Esophagus squamous epithelium (tissue), 4 donors: Measurements from ENCODE around the gene MEI1.

Experiments
- POLR2A ChIP-seq, 4 donors: fragments of 450-650 bp; IDR thresholded peaks; one replicate each; pipeline ENCODE4 v1.6.1; 2017; ENCODE audit warnings: antibody characterized with exemption in 4 of 4, mild to moderate bottlenecking in 4 of 4, moderate library complexity in 3 of 4
- TF ChIP-seq, protein P1 (sequence below), 6 experiments: fragments of 450-650 bp in 4 of 6; fragments of 200-600 bp in 2 of 6; sonication (generic) in 2 of 6; IDR thresholded peaks; one replicate each; pipeline ENCODE4 v1.5.1; 2016 to 2019; ENCODE audit warnings: antibody characterized with exemption in 6 of 6, mild to moderate bottlenecking in 4 of 6, moderate library complexity in 4 of 6

GRCh38 chr22:41768430-41768829 lies 69.1 kb downstream of the MEI1 start:
- TF ChIP-seq, protein P1, sequence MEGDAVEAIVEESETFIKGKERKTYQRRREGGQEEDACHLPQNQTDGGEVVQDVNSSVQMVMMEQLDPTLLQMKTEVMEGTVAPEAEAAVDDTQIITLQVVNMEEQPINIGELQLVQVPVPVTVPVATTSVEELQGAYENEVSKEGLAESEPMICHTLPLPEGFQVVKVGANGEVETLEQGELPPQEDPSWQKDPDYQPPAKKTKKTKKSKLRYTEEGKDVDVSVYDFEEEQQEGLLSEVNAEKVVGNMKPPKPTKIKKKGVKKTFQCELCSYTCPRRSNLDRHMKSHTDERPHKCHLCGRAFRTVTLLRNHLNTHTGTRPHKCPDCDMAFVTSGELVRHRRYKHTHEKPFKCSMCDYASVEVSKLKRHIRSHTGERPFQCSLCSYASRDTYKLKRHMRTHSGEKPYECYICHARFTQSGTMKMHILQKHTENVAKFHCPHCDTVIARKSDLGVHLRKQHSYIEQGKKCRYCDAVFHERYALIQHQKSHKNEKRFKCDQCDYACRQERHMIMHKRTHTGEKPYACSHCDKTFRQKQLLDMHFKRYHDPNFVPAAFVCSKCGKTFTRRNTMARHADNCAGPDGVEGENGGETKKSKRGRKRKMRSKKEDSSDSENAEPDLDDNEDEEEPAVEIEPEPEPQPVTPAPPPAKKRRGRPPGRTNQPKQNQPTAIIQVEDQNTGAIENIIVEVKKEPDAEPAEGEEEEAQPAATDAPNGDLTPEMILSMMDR (IDR thresholded peaks at IDR 0.05), result no peak
- no peak for TF ChIP-seq POLR2A (IDR thresholded peaks at IDR 0.05)
